Measurements from ENCODE around the gene DDX59. TPM values are rescaled to one million over a fixed set of nuclear protein-coding genes. Genes with fewer than 3 reads are reported as not detected.

Gene DDX59
- total RNA-seq, result 10 to 100 TPM in 4 of 6 donors, 1 to 10 TPM in 2; 9.0 to 12.8 (median 10.2) TPM
- 10 to 100 TPM; 19.9 to 24.6 TPM for polyA plus RNA-seq

DNA sequence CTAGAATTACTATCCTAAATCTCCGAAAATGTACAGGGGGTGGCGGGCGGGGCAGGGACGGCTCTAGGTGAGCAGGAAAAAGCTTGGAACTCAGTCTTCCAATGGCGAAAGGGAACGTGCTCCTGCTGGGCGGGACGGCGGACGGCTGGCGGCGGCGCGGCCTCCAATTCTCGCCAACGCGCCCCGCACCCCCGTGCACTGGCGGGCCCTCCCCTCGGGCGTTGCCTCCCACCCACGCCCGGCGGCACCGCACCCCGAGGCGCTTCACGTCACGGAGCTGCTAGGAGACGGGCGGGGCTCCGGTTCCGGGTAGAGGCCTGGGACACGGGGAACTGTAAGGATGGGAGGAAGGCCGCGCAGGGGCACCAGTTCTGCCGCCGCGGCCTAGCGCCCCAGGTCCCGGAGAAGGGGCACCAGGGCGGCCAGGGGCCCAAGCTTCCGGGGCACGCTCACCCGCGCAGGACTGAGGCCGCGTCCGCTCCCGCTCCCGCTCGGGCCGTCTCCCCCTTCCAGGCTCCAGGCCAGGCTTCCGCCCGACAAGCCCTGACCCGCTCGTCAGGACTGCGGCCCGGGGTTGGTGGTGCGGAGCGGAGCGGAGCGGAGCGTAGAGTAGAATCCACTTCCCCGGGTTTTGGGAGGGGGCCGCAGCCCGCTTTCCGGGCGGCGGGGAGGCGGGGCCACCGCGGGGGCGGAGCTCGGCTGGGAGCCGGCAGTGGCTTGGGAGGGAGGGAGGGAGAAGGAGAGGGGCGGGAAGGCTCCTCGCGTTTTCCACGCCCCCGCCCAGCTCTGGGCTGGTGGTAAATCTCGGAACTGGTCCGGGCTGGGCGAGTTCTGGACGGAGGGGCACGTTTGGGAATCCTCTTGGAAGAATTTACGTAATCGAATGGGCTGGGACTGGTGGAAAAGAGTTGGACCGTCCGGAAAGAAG is at the start of gene DDX59:
Gene DDX59 (minus strand): TSS at position 594 of the 928 bp plus-strand sequence. CDS start 3,167 bp downstream, outside the sequence.
- no peaks in the 10 kb centered on the region for H3K36me3 ChIP-seq
- peak within 1 kb of the TSS; percentile 69 to 95 (median 78) for H3K4me3 ChIP-seq
- DNase-seq, result peak; percentile 95 to 97 (median 96)
- no peaks in the 10 kb centered on the region for H3K27me3 ChIP-seq
- intact Hi-C loops (cut with DNase I), result no loop called here
- H3K4me1 ChIP-seq, result peaks cover 3 to 16% (median 11%) of the 10 kb centered on the region in 3 donors
- FAIRE-seq, result no peak
- WGBS, 2 donors, result 0 to 1% methylated on average over 68 to 91 of the region's 91 CpGs
- TF ChIP-seq, protein P1, sequence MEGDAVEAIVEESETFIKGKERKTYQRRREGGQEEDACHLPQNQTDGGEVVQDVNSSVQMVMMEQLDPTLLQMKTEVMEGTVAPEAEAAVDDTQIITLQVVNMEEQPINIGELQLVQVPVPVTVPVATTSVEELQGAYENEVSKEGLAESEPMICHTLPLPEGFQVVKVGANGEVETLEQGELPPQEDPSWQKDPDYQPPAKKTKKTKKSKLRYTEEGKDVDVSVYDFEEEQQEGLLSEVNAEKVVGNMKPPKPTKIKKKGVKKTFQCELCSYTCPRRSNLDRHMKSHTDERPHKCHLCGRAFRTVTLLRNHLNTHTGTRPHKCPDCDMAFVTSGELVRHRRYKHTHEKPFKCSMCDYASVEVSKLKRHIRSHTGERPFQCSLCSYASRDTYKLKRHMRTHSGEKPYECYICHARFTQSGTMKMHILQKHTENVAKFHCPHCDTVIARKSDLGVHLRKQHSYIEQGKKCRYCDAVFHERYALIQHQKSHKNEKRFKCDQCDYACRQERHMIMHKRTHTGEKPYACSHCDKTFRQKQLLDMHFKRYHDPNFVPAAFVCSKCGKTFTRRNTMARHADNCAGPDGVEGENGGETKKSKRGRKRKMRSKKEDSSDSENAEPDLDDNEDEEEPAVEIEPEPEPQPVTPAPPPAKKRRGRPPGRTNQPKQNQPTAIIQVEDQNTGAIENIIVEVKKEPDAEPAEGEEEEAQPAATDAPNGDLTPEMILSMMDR (IDR thresholded peaks at IDR 0.05), result no peak
- H3K27ac ChIP-seq, result peak within 1 kb of the TSS; percentile 99 to 100 (median 100)
- peak; percentile 87 to 94 (median 90) for ATAC-seq
- H3K9me3 ChIP-seq, result no peaks in the 10 kb centered on the region

DNA sequence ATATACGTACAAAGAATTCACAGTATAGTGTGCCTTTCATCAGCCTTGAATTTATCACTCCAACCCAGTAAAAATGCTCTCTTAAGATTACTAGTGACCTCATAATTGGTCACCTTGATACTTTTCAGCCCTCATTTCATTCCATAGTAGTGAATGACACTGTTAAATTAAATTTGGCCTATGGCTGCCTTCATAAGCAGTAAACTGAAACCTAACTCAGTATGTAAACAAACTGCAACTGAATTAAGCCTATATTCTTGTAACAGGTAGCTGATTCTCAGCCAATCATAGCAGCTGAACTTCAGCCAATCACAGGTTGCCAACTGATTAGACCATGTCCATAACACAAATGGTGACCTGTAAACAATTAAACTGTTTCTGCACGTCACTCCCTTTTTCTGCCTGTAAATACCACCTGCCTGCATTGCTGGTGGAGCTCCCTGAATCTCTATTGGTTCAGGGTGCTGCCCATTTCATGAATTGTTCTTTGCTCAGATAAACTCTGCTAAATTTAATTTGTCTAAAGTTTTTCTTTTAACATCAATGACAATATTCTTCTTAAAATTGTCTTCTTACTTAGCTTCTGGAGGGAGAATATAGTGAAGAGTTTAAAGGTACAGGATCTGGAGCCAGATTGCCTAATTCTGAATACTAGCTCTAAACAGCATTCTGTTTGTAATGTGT is 44.9 kb upstream of the DDX59 start:
- ATAC-seq, result no peak
- TF ChIP-seq, protein P1 (IDR thresholded peaks at IDR 0.05), result no peak
- no peak overlapping the region for H3K27ac ChIP-seq
- no peaks in the 10 kb centered on the region for H3K36me3 ChIP-seq
- no peaks in the 10 kb centered on the region for H3K9me3 ChIP-seq
- intact Hi-C loops (cut with DNase I), result no loop called here
- H3K4me3 ChIP-seq, result no peak overlapping the region
- no peaks in the 10 kb centered on the region for H3K27me3 ChIP-seq
- no peak for FAIRE-seq
- no peaks in the 10 kb centered on the region for H3K4me1 ChIP-seq
- no peak for DNase-seq
- 63 to 74% methylated on average over 2 of the region's 2 CpGs for WGBS, 2 donors

DNA sequence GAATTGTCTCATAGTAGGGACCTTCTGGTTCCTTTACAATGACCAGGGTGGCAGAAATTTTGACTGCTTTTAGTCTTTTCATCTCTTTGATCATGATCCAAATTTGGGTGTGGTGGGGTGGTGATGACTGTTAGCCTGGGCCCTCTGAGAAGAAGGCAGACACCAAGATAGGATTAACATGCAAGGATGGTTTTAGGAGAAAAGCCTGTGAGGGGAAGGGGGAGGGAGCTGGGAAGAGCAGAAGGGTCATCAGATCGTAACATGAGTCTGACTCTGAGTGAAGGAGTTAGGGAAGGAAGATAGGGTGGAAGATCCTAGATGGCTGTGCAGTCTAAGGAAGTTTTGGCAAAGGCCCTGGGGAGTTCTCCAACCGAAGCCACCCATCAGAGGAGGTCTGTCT is 40.5 kb upstream of the DDX59 start:
- no peak for FAIRE-seq
- no peak overlapping the region for H3K27ac ChIP-seq
- no peaks in the 10 kb centered on the region for H3K27me3 ChIP-seq
- ATAC-seq, result no peak
- no peaks in the 10 kb centered on the region for H3K36me3 ChIP-seq
- DNase-seq, result no peak
- WGBS, 2 donors, result 85 to 88% methylated on average over 2 of the region's 2 CpGs
- no peak overlapping the region for H3K4me3 ChIP-seq
- H3K9me3 ChIP-seq, result no peaks in the 10 kb centered on the region
- intact Hi-C loops (cut with DNase I), result no loop called here
- TF ChIP-seq, protein P1 (IDR thresholded peaks at IDR 0.05), result no peak
- no peaks in the 10 kb centered on the region for H3K4me1 ChIP-seq

- intact Hi-C loops (cut with DNase I), result no loop called here
- DNase-seq, result no peak
- H3K9me3 ChIP-seq, result no peaks in the 10 kb centered on the region
- no peaks in the 10 kb centered on the region for H3K4me1 ChIP-seq
- ATAC-seq, result no peak
- H3K36me3 ChIP-seq, result no peaks in the 10 kb centered on the region
- no peak for FAIRE-seq
- TF ChIP-seq, protein P1 (IDR thresholded peaks at IDR 0.05), result no peak
- no peaks in the 10 kb centered on the region for H3K27me3 ChIP-seq
- no peak overlapping the region for H3K4me3 ChIP-seq
- WGBS, 2 donors, result 75 to 84% methylated on average over 1 of the region's 1 CpG
- H3K27ac ChIP-seq, result no peak overlapping the region
These were observed 39.1 kb upstream of the DDX59 start for GRCh38 chr1:200708769-200709168.
